Activated CD4-positive, alpha-beta T cell treated with anti-CD3 and anti-CD28 coated beads for 36 hours (primary cell): ENCODE data around the gene PKD1. TPM values are rescaled to one million over a fixed set of nuclear protein-coding genes. Genes with fewer than 3 reads are reported as not detected.
A peak's percentile ranks its signal among the peaks of the same experiment; 100 is the strongest.

ENCODE experiments used
- ATAC-seq: fragments of 200-7000 bp; cut with Tn5 transposase; one replicate; pipeline ENCODE4 v1.10.0; 2021; ENCODE audit warnings: mild to moderate bottlenecking, moderate library complexity
- CTCF ChIA-PET: fragments of 350-600 bp; sonication (Branson Sonifier 250); formaldehyde crosslinking; loops from one replicate; lab custom pipeline; 2021; ENCODE audit warnings: antibody characterized with exemption; lab: Charles Lee
- POLR2A ChIA-PET: fragments of 350-600 bp; sonication (Branson Sonifier 250); formaldehyde crosslinking; loops from one replicate; lab custom pipeline; 2021; ENCODE audit warnings: antibody characterized with exemption, inconsistent platforms; lab: Charles Lee
- DNase-seq: peaks from one replicate; pipeline ENCODE4 v3.0.0-alpha.2; 2020
- H3K27ac Mint-ChIP-seq: one replicate; pipeline ENCODE4 v1.8.0; 2021; ENCODE audit warnings: mixed read lengths
- H3K27me3 Mint-ChIP-seq: one replicate; pipeline ENCODE4 v1.8.0; 2021; ENCODE audit warnings: mixed read lengths
- H3K36me3 Mint-ChIP-seq: one replicate; pipeline ENCODE4 v1.8.0; 2021; ENCODE audit warnings: low read depth, mixed read lengths
- H3K4me1 Mint-ChIP-seq: one replicate; pipeline ENCODE4 v1.8.0; 2021; ENCODE audit warnings: mixed read lengths
- H3K4me3 Mint-ChIP-seq: one replicate; pipeline ENCODE4 v1.8.0; 2021; ENCODE audit warnings: mild to moderate bottlenecking, moderate library complexity, mixed read lengths
- H3K9me3 Mint-ChIP-seq: one replicate; pipeline ENCODE4 v1.8.0; 2021; ENCODE audit warnings: low read depth, mixed read lengths
- intact Hi-C, 2 experiments: fragments of 100-400 bp; cut with DNase I in 1 of 2; cut with micrococcal nuclease in 1 of 2; formaldehyde crosslinking; loops; one replicate each; pipeline versions ENCODE4 v1.14.2 to v1.15.1; 2022 to 2024; cut with DNase I, micrococcal nuclease
- total RNA-seq, 2 experiments: library from RNA; stranded (reverse); gene quantifications; one replicate each; pipeline ENCODE4 v1.2.3, GENCODE V29; 2021

PKD1 gene
- total RNA-seq, 2 experiments from 2014 or later = 64.3 to 71.2 TPM

GRCh38 chr16:2096853-2097595 lies 38.7 kb downstream of the PKD1 start:
- POLR2A ChIA-PET = no interaction called here
- CTCF ChIA-PET = no interaction called here

DNA sequence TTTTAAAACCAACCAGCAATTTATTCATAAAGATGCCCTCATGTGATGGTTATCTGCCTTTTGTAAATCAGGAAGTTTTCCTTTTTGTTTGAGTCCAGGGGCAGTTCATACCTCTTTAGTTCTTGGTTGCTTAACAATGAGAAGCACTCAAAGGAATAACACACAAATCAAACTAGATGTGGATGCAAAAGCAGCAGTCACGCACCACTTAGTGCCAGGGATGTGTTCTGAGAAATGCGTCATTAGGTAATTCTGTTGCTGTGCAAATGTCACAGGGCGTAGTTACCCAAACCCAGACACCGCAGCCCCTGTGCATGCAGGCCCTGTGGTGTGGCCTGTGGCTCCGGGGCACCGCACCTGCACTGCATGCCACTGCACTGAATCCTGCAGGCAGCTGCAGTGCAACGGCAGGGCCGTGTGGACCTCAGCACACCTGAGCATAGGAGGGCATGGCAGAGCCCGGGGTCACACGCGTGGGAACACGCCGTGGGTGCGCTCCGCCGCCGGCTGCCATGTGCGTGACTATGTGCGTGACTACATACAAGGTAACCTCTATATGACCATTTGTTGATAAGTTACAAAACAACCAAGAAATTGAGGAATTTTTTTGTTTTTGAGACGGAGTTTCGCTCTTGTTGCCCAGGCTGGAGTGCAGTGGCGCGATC lies 39.6 kb downstream of the PKD1 start:
- H3K4me1 Mint-ChIP-seq = no peaks in the 10 kb centered on the region
- no peaks in the 10 kb centered on the region for H3K27me3 Mint-ChIP-seq
- H3K9me3 Mint-ChIP-seq = no peaks in the 10 kb centered on the region

More at GRCh38 chr16:2096853-2097595, 38.7 kb downstream of the PKD1 start:
- Mint-ChIP-seq H3K27me3 (no peaks in the 10 kb centered on the region), H3K36me3 (peaks cover 6% of the 10 kb centered on the region), H3K4me1 (no peaks in the 10 kb centered on the region), H3K9me3 (no peaks in the 10 kb centered on the region), H3K27ac (no peak overlapping the region), H3K4me3 (no peak overlapping the region)
- intact Hi-C loops = no loop called here
- ATAC-seq = no peak
- no peak for DNase-seq

GRCh38 chr16:2095315-2095853 lies 40.3 kb downstream of the PKD1 start:
- ChIA-PET CTCF (no interaction called here), POLR2A (no interaction called here)
- H3K27me3 Mint-ChIP-seq = no peaks in the 10 kb centered on the region
- no peak overlapping the region for H3K27ac Mint-ChIP-seq
- H3K4me1 Mint-ChIP-seq = no peaks in the 10 kb centered on the region
- ATAC-seq = no peak
- no peak overlapping the region for H3K4me3 Mint-ChIP-seq
- H3K36me3 Mint-ChIP-seq = peaks cover 8% of the 10 kb centered on the region
- DNase-seq = no peak
- intact Hi-C loops = no loop called here
- no peaks in the 10 kb centered on the region for H3K9me3 Mint-ChIP-seq

More for the DNA sequence above, 39.6 kb downstream of the PKD1 start:
- no peak for ATAC-seq
- POLR2A ChIA-PET = no interaction called here
- no peak for DNase-seq
- H3K4me3 Mint-ChIP-seq = no peak overlapping the region
- H3K27ac Mint-ChIP-seq = no peak overlapping the region
- intact Hi-C loops = no loop called here
- peaks cover 6% of the 10 kb centered on the region for H3K36me3 Mint-ChIP-seq
- CTCF ChIA-PET = no interaction called here

DNA sequence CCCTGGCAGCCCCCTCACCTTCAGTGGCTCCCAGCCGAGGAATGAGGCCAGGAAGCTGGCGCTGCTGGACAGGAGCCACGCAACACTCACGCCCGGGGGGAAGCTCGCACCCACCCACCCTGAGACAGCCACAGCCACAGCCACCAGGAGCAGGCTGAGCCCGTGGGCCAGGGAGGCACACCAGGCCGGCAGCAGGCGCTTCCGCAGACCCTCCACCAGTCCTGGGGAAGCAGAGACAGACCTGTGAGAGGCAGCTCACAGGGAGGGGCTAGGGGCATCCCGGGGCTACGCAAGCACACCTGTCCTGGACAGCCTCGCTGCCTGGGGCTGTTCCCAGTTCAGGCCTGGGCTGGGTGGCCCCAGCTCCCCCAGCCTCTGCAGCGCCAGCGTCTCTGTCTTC lies 41.9 kb downstream of the PKD1 start:
- no peaks in the 10 kb centered on the region for H3K27me3 Mint-ChIP-seq
- no peak overlapping the region for H3K4me3 Mint-ChIP-seq
- H3K36me3 Mint-ChIP-seq = peaks cover 9% of the 10 kb centered on the region
- ChIA-PET POLR2A (no interaction called here), CTCF (no interaction called here)
- intact Hi-C loops = no loop called here
- ATAC-seq (no peak), DNase-seq (no peak)
- no peak overlapping the region for H3K27ac Mint-ChIP-seq
- H3K9me3 Mint-ChIP-seq = no peaks in the 10 kb centered on the region
- no peaks in the 10 kb centered on the region for H3K4me1 Mint-ChIP-seq

DNA sequence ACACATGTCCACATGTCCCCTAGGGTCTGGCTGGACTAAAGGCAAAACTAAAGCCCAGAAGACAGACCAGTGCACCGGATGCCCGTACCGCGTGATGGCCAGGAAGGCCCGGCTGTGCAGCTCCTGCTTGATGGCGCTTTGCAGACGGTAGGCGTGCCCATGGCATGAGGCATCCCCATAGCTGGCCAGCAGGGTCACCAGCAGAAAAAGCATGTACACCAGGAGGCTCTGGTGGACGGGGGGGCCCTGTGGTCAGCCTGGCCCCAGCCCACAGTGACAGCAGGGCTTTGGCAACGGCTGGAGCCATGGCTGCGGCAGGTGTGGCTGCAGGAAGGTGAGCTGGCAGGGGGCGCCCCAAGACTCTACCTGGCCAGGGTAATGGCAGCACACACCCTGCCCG lies 42.8 kb downstream of the PKD1 start:
- Mint-ChIP-seq H3K27ac (no peak overlapping the region), H3K9me3 (no peaks in the 10 kb centered on the region), H3K36me3 (peaks cover 9% of the 10 kb centered on the region), H3K4me3 (no peak overlapping the region), H3K4me1 (no peaks in the 10 kb centered on the region), H3K27me3 (no peaks in the 10 kb centered on the region)
- ChIA-PET CTCF (no interaction called here), POLR2A (no interaction called here)
- DNase-seq (no peak), ATAC-seq (no peak)
- intact Hi-C loops = no loop called here

- H3K4me1 Mint-ChIP-seq = no peaks in the 10 kb centered on the region
- CTCF ChIA-PET = no interaction called here
- POLR2A ChIA-PET = no interaction called here
Observed at GRCh38 chr16:2092256-2092620, 43.5 kb downstream of the PKD1 start.

GRCh38 chr16:2091547-2092255 lies 44.0 kb downstream of the PKD1 start:
- no peak overlapping the region for H3K27ac Mint-ChIP-seq

More at GRCh38 chr16:2092256-2092620, 43.5 kb downstream of the PKD1 start:
- ATAC-seq = no peak
- no peak for DNase-seq
- Mint-ChIP-seq H3K9me3 (no peaks in the 10 kb centered on the region), H3K4me3 (no peak overlapping the region), H3K27ac (no peak overlapping the region), H3K36me3 (peaks cover 9% of the 10 kb centered on the region), H3K27me3 (no peaks in the 10 kb centered on the region)
- intact Hi-C loops = no loop called here

DNA sequence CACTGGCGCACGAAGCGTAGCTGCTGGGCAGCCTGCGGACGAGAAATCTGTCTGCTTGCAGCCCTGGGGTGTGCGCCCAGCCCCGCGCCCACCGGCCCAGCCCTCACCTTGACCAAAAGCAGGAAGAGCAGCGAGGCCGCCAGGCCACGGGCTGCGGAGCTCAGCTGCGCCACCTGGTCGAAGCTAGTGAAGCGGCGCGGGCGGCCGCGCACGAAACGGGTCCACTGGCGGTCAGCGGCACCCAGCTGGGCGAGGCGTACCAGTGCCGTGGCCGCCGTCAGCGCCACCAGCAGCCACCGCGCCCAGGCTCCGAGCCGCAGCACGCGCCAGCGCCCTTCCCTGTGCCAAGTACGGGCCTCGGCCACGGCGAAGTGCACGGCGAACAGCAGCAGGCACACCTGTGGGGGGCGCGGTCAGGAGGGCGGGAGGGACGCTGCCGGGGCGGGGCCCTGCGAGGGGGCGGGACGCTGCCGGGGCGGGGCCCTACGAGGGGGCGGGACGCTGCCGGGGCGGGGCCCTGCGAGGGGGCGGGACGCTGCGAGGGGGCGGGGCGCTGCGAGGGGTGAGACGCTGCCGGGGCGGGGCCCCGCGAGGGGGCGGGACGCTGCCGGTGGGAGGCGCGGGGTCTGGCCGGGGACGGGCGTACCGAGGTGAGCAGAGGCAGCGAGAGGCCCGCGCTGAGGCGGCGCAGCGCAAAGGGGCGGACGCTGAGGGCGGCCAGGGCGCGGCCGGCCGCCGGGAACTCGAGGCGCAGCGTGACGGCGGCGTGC lies 44.7 kb downstream of the PKD1 start:
- ChIA-PET POLR2A (no interaction called here), CTCF (no interaction called here)
- DNase-seq (peak; percentile 31), ATAC-seq (peak; percentile 38)
- H3K27ac Mint-ChIP-seq = no peak overlapping the region
- no peaks in the 10 kb centered on the region for H3K9me3 Mint-ChIP-seq
- no peaks in the 10 kb centered on the region for H3K27me3 Mint-ChIP-seq
- no peak overlapping the region for H3K4me3 Mint-ChIP-seq
- intact Hi-C loops = no loop called here
- peaks cover 6% of the 10 kb centered on the region for H3K36me3 Mint-ChIP-seq
- no peaks in the 10 kb centered on the region for H3K4me1 Mint-ChIP-seq

More at GRCh38 chr16:2091547-2092255, 44.0 kb downstream of the PKD1 start:
- ATAC-seq (no peak), DNase-seq (no peak)
- no peaks in the 10 kb centered on the region for H3K4me1 Mint-ChIP-seq
- ChIA-PET CTCF (no interaction called here), POLR2A (no interaction called here)
- intact Hi-C loops = no loop called here
- no peak overlapping the region for H3K4me3 Mint-ChIP-seq
- H3K9me3 Mint-ChIP-seq = no peaks in the 10 kb centered on the region
- no peaks in the 10 kb centered on the region for H3K27me3 Mint-ChIP-seq
- peaks cover 6% of the 10 kb centered on the region for H3K36me3 Mint-ChIP-seq

DNA sequence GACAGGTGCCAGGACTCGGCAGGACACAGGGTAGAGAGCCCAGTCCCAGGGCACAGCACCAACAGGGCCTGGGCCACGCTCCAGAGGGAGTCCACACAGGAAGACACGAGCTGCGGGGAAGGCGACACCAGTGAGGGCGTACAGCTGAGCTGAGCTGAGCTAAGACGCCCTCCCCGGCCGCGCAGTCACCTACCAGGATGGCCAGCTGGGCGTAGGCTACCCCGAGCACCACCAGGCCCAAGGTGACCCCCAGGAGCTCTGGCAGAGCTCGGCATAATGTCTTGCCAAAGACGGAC lies 45.3 kb downstream of the PKD1 start:
- peaks cover 6% of the 10 kb centered on the region for H3K36me3 Mint-ChIP-seq
- intact Hi-C loops = no loop called here
- H3K4me1 Mint-ChIP-seq = no peaks in the 10 kb centered on the region
- no peak overlapping the region for H3K27ac Mint-ChIP-seq
- DNase-seq (no peak), ATAC-seq (no peak)
- H3K9me3 Mint-ChIP-seq = no peaks in the 10 kb centered on the region
- CTCF ChIA-PET = no interaction called here
- H3K4me3 Mint-ChIP-seq = no peak overlapping the region
- POLR2A ChIA-PET = no interaction called here
- H3K27me3 Mint-ChIP-seq = no peaks in the 10 kb centered on the region

- no peak overlapping the region for H3K27ac Mint-ChIP-seq
- CTCF ChIA-PET = no interaction called here
- POLR2A ChIA-PET = no interaction called here
- no peaks in the 10 kb centered on the region for H3K4me1 Mint-ChIP-seq
- H3K9me3 Mint-ChIP-seq = no peaks in the 10 kb centered on the region
- peaks cover 6% of the 10 kb centered on the region for H3K36me3 Mint-ChIP-seq
- H3K4me3 Mint-ChIP-seq = no peak overlapping the region
- ATAC-seq = no peak
- no peak for DNase-seq
- H3K27me3 Mint-ChIP-seq = no peaks in the 10 kb centered on the region
- intact Hi-C loops = no loop called here
Observed at GRCh38 chr16:2089706-2090480, 45.8 kb downstream of the PKD1 start.
